T-helper 1 cell treated with Interleukin-12 subunit alpha and Interleukin-12 subunit beta and Interleukin-4 antibody, amounts not matched to agents 30 ng/mL and 1 ng/mL, for 36 hours (primary cell): ENCODE results near the gene GARS1. TPM values are rescaled to one million over a fixed set of nuclear protein-coding genes. Genes with fewer than 3 reads are reported as not detected.
"Not testable (repeated sequence)": the region's sequence is repeated elsewhere in the genome, so short reads cannot be mapped to it uniquely, and the experiment has no call there.

ENCODE experiments used
- intact Hi-C: fragments of 100-400 bp; cut with micrococcal nuclease; formaldehyde crosslinking; loops from one replicate; pipeline ENCODE4 v1.15.1; 2024
- total RNA-seq: library from RNA; stranded (reverse); gene quantifications from 2 replicates; pipeline ENCODE4 v1.2.3, GENCODE V29; 2022

The GARS1 gene
- total RNA-seq, 1 donor from 2014 or later = 158 TPM

DNA sequence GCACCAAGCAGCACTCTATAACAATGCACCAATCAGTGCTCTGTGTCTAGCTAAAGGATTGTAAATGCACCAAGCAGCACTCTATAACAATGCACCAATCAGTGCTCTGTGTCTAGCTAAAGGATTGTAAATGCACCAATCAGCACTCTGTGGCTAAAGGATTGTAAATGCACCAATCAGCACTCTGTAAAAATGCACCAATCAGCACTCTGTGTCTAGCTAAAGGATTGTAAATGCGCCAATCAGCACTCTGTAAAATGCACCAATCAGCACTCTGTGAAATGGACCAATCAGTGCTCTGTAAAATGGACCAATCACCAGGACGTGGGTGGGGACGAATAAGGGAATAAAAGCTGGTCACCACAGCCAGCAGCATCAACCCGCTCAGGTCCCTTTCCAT is 24.4 kb upstream of the GARS1 start:
- intact Hi-C loops = not testable (repeated sequence)

DNA sequence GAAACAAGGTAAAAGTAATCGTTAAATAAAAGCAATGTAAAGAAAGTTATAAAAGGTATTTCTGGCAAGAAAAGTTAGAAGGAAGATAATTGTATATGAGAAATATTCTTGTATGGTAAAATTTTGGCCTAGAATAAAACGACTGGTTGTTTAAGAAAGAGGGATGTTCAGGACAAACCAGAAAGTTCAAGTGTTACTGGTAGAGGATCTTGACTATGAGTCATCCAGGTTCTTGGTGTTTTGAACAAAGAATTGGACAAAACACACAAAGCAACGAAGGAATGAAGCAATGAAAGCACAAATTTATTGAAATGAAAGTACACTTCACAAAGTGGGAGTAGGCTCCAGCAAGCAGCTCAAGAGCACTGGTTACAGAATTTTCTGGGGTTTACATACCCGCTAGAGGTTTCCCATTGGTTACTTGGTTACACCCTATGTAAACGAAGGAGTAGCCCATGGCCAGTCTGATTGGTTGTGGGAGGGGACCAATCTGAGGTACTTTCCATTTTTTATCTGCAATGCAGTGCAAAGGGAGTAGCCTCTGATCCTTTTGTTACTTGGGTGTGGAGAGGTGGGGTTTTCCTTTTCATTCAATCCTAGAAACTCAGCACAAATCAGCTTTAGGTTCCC is 22.4 kb upstream of the GARS1 start:
- intact Hi-C loops = no loop called here

DNA sequence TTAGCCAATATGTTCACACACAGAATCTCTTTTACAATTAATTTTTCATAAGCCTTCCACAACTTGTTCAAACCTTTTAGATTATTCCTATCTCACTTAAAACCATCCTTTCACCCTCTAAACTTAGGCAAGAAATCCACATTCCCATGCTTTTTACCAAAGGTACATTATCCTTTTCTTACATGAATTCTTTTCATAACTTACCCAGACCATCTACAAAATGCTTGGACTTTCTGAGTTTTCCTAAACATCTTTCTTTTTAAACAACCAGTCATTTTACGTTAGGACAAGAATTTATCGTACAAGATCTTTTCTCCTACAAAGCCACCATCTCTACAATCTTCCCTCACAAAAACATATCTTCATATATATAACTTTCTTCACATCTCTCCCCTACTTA is 18.8 kb upstream of the GARS1 start:
- intact Hi-C loops = no loop called here

DNA sequence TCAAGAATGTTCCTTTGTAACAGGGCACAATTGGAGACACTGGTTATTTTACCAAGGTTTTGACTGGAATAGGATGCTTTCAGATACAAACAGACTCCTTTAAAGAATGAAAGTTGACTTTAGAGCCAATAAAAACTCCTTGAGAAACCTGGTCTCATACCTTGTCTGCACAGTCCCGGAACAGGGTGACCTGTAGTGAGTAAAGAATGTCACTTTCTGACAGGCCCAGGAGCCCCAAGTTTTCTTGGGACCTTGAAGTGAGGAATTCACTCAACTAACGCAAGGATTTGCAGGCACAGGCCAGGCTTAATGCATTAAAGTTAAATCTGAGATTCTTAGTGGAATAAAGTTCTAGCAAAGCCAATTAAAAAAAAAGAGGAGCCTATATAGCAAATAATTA is 11.5 kb upstream of the GARS1 start:
- intact Hi-C loops = no loop called here

GRCh38 chr7:30584415-30584814 is 10.3 kb upstream of the GARS1 start:
- intact Hi-C loops = no loop called here

- intact Hi-C loops = no loop called here
Observed at GRCh38 chr7:30584965-30585364, 9.7 kb upstream of the GARS1 start.

DNA sequence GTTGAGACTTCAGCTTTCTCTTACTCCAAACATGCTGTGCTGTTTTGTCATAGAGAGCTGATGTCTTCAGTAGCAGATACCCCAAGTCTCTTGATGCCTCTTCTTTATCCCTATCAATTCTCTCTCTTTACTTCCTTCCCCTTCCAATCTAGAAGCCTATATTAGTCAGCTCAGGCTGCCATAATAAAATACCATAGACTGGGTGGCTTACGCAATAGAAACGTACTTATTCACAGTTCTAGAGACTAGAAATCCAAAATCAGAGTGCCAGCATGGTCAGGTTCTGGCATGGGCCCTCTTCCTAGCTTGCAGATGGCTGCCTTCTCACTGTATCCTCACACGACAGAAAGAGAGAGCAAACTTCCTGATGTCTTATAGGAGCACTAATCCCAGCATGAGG is 9.0 kb upstream of the GARS1 start:
- intact Hi-C loops = no loop called here

DNA sequence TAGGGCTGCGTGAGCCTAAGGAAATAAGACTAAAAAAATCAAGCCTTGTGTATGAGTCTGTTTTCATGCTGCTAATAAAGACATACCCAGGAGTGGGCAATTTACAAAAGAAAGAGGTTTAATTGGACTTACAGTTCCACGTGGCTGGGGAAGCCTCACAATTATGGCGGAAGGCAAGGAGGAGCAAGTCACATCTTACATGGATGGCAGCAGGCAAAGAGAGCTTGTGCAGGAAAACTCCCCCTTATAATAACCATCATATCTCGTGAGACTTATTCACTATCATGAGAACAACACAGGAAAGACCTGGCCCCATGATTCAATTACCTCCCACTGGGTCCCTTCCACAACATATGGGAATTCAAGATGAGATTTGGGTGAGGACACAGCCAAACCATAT is 7.1 kb upstream of the GARS1 start:
- intact Hi-C loops = not testable (repeated sequence)

GRCh38 chr7:30589111-30589510 is 5.6 kb upstream of the GARS1 start:
- intact Hi-C loops = no loop called here

GRCh38 chr7:30594048-30594539 is 584 bp upstream of the GARS1 start:
- intact Hi-C loops = loop anchor here (1.0 to 10.0 kb wide), 11 partner anchors 30 to 1901 kb away; partner anchors contain the start of genes AVL9, FKBP14, GGCT and LSM5

DNA sequence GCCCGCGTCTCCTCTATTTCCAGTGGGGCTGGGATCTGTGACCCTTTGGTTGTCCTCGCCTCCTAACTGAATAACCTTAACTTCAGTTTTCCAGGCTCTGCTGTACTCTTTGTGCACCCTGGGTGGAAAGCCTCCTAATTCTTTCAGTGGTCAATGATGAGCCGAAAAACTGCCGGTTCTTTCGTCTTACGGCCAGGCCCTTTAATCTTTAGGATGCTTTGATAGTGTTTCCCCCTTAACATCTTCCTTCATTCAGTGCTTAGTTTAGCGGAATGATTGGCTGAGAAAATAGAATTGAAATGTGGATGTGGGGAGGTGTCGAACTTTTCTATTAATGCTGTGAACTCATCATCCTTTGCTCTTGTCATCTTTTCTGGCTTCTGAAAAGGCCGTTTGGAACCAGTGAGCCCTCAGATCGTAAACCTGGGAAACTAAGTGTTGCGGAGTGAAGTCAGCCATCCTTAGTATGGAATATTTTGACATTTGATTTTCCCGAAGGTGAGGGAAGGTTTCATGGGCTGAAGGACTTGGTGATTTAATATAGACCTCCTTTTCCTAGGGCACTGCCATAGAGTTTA is 847 bp downstream of the GARS1 start:
- intact Hi-C loops = loop anchor here (2.0 to 10.0 kb wide), 2 partner anchors 247 to 1899 kb away; partner anchors contain the start of genes AVL9 and LSM5

GRCh38 chr7:30596014-30596641 is 1.4 kb downstream of the GARS1 start:
- intact Hi-C loops = loop anchor here (10.0 kb wide), 1 partner anchor 1899 kb away; the partner anchor contains the start of genes AVL9 and LSM5

DNA sequence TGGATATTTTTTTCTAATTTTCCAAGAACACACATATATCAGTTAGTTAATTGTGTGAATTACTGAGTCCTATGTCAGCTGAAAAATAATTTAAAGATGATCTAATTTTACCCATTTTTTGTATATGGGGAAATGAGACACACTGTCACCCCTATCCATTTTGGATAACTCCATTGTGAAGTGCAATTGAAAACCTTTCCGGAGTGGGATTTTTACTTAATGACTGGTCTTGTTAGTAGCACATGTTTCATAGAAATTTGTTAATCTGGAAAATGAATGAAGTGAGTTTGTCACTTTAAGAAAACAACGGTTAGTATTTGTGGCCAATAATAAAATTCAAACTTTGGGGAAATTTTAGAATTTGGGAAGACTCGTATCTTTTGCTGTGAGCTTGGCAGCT is 2.0 kb downstream of the GARS1 start:
- intact Hi-C loops = loop anchor here (10.0 kb wide), 1 partner anchor 1898 kb away; the partner anchor contains the start of genes AVL9 and LSM5

DNA sequence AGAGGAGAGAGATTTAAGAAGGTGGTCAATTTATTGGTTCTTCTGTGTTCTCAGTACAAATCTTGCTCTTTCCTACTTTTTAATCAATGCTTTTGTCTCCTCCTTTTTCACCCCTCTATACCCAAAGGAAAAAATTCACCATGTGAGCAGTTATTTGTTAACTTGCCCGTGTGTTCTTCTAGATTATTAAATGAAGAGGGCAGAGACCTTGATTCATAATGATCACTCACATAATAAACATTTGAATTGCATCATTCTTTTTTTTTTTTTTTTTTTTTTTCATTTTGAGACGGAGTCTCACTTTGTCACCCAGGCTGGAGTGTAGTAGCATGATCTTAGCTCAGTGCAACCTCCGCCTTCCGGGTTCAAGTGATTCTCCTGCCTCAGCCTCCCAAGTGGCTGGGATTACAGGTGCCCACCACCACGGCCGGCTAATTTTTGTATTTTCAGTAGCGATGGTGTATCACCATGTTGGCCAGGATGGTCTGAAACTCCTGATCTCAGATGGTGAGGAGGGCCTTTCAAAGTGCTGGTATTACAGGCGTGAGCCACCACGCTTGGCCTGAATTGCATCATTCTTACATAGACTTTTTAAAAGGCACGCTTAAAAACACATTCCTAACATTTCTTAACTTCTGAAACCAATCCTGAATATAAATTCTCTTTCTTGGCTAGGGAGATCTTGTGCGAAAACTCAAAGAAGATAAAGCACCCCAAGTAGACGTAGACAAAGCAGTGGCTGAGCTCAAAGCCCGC is 3.6 kb downstream of the GARS1 start:
- intact Hi-C loops = loop anchor here (10.0 kb wide), 1 partner anchor 1897 kb away; the partner anchor contains the start of genes AVL9 and LSM5

DNA sequence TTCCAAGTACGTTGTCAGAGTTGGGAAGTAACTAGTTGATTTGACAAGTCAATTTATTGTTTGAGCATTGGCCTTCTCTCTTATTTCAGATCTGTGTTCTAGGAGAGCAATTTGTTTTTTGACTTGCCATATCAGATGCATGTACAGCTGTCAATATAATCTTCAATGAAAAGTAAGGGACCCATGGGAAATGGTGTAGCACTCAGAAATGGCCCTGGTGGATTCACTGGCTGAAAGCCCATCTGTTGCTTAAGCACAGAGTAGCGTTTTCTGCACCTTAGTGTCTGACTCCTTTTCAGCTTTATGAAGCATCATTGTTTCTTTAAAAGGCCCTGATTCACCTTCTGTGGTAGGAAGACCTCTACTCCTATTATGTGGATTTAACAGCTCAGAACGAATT is 10.2 kb downstream of the GARS1 start:
- intact Hi-C loops = no loop called here

- intact Hi-C loops = no loop called here
Observed at GRCh38 chr7:30605832-30606231, 11.2 kb downstream of the GARS1 start.

DNA sequence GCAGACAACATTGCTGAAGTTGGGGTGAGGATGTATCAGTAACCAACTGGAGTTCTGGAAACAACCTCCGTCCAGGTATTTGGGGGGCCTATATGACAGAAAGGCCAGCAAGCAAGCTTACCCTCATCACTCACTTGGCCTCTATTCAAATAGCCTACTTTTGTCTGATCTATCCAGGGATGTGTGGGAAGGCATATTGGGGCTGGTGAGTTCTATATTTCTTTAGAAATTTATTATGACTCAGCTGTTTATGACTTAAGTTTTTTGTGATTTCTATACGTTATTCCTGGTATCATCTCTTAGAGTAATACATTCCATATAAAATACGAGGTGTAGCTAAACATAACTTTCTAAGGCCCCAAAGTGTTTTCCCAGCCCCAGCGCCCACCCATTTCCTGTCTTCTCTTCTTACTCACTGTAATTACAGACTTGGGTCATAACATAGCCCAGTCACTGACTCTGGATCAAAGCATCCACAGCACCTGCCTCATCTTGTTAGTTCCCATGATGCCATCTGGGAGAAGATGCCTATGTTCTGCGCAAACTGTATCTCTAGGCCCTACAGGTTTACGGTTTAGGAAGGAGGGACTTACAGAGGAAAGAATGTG is 18.1 kb downstream of the GARS1 start:
- intact Hi-C loops = no loop called here

- intact Hi-C loops = no loop called here
Observed at GRCh38 chr7:30613366-30614325, 19.0 kb downstream of the GARS1 start.

GRCh38 chr7:30616318-30616717 is 21.6 kb downstream of the GARS1 start:
- intact Hi-C loops = no loop called here

- intact Hi-C loops = no loop called here
Observed at GRCh38 chr7:30617359-30617758, 22.7 kb downstream of the GARS1 start.
